Stimulated activated naive CD8-positive, alpha-beta T cell treated with anti-CD3 and anti-CD28 coated beads, Interleukin-15, Interleukin-2, amounts not matched to agents 100 U/mL and 50 U/mL, for 24 hours (primary cell): ENCODE data around the gene DISC1.
"Not testable (repeated sequence)": the region's sequence is repeated elsewhere in the genome, so short reads cannot be mapped to it uniquely, and the experiment has no call there.

Source experiments
- ATAC-seq: fragments of 150-1000 bp; cut with Tn5 transposase; one replicate; pipeline ENCODE4 v1.10.0; 2021
- DNase-seq: peaks from one replicate; pipeline ENCODE4 v3.0.0; 2021

DISC1 gene

GRCh38 chr1:231731268-231731667, 104.7 kb downstream of the DISC1 start:
- ATAC-seq (no peak), DNase-seq (no peak)

- DNase-seq (no peak), ATAC-seq (no peak)
Observed at GRCh38 chr1:231733063-231733462, 106.5 kb downstream of the DISC1 start.

- DNase-seq (no peak), ATAC-seq (no peak)
Observed at GRCh38 chr1:231733672-231734071, 107.1 kb downstream of the DISC1 start.

GRCh38 chr1:231734417-231734816, 107.8 kb downstream of the DISC1 start:
- DNase-seq (no peak), ATAC-seq (no peak)

- ATAC-seq = no peak
- DNase-seq = no peak
Observed at GRCh38 chr1:231735411-231735810, 108.8 kb downstream of the DISC1 start.

GRCh38 chr1:231735941-231736340, 109.4 kb downstream of the DISC1 start:
- DNase-seq (no peak), ATAC-seq (no peak)

GRCh38 chr1:231736464-231736863, 109.9 kb downstream of the DISC1 start:
- no peak for DNase-seq
- ATAC-seq = no peak

- no peak for DNase-seq
- no peak for ATAC-seq
Observed at GRCh38 chr1:231738554-231738953, 112.0 kb downstream of the DISC1 start.

- DNase-seq = no peak
- ATAC-seq = no peak
Observed at GRCh38 chr1:231743966-231744365, 117.4 kb downstream of the DISC1 start.

GRCh38 chr1:231748760-231749415, 122.3 kb downstream of the DISC1 start:
- no peak for ATAC-seq
- no peak for DNase-seq

GRCh38 chr1:231750296-231750695, 123.7 kb downstream of the DISC1 start:
- DNase-seq (no peak), ATAC-seq (no peak)

GRCh38 chr1:231750818-231751362, 124.3 kb downstream of the DISC1 start:
- no peak for ATAC-seq
- DNase-seq = no peak

GRCh38 chr1:231751415-231751814, 124.8 kb downstream of the DISC1 start:
- no peak for DNase-seq
- ATAC-seq = no peak

GRCh38 chr1:231753313-231753712, 126.7 kb downstream of the DISC1 start:
- ATAC-seq (no peak), DNase-seq (no peak)

GRCh38 chr1:231757101-231757404, 130.5 kb downstream of the DISC1 start:
- ATAC-seq (no peak), DNase-seq (no peak)

GRCh38 chr1:231757759-231758158, 131.2 kb downstream of the DISC1 start:
- no peak for DNase-seq
- no peak for ATAC-seq

GRCh38 chr1:231761252-231761651, 134.7 kb downstream of the DISC1 start:
- DNase-seq (no peak), ATAC-seq (no peak)

GRCh38 chr1:231761747-231762541, 135.4 kb downstream of the DISC1 start:
- no peak for ATAC-seq
- DNase-seq = no peak

GRCh38 chr1:231763456-231763855, 136.9 kb downstream of the DISC1 start:
- DNase-seq (no peak), ATAC-seq (no peak)

GRCh38 chr1:231765825-231766224, 139.2 kb downstream of the DISC1 start:
- DNase-seq, ATAC-seq: not testable (repeated sequence)

GRCh38 chr1:231767471-231767870, 140.9 kb downstream of the DISC1 start:
- DNase-seq (no peak), ATAC-seq (no peak)

GRCh38 chr1:231768416-231768815, 141.8 kb downstream of the DISC1 start:
- DNase-seq (no peak), ATAC-seq (no peak)

GRCh38 chr1:231770506-231771175, 144.1 kb downstream of the DISC1 start:
- ATAC-seq = no peak
- DNase-seq = no peak
